HG03558 (cell line): Measurements from ENCODE around the gene SMC3.
"Not testable (repeated sequence)": the region's sequence is repeated elsewhere in the genome, so short reads cannot be mapped to it uniquely, and the experiment has no call there.

Experiments used
- ATAC-seq: cut with Tn5 transposase; IDR thresholded peaks from one replicate; pipeline ENCODE4 v1.9.1; 2021; ENCODE audit warnings: moderate number of reproducible peaks; ENCODE audit not compliant: unreplicated experiment; ENCODE audit errors: extremely low read depth

SMC3 gene

DNA sequence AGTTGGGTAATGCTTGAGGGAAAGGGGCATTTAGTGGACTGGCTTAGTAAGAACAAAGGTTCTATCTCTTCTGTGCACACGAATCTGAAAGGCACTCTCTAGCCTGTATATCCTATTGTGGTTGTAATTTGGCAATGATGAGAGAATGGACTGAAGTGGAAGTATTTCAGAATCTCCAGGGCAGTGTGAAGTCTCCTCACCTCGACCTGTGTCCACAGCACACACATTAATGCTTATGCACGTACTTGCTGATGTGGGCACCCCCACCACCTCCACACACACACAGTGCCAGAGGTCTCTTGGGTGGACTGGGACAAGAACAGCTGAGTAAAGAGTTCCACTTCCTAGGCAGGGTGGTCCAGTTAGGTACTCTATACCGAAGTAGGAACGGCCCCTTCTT, 6.9 kb downstream of the SMC3 start:
- no peak for ATAC-seq

- no peak for ATAC-seq
Observed at GRCh38 chr10:110576220-110576619, 8.7 kb downstream of the SMC3 start.

DNA sequence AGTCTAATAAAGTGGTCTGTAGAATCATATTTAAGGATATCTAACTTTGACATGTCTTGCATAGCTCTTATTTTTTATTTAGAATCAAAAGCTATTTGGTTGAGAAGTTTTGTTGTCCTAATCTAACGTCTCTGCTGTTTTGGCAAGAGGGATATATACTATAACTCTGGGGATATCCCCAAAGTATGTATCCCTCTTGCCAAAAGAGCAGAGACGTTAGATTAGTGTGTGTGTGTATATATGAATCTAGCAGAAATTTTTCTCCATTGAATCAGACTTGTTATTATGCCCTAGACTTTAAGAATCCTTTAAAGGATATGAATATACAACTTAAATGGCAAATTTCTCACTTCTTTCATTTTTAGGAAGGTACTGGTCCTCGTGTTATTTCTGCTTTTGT, 9.6 kb downstream of the SMC3 start:
- ATAC-seq: no peak

DNA sequence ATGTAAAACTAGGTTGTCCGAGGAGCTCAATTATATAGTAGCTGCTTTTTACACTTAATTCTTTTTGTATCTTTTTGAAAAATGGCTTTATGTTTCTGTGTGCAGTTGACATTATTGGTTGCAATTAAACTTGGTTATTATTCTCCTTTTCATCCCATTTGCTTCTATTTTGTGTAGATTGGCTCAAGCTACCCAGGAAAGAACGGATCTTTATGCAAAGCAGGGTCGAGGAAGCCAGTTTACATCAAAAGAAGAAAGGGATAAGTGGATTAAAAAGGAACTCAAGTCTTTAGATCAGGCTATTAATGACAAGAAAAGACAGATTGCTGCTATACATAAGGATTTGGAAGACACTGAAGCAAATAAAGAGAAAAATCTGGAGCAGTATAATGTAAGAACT, 16.5 kb downstream of the SMC3 start:
- ATAC-seq: no peak

DNA sequence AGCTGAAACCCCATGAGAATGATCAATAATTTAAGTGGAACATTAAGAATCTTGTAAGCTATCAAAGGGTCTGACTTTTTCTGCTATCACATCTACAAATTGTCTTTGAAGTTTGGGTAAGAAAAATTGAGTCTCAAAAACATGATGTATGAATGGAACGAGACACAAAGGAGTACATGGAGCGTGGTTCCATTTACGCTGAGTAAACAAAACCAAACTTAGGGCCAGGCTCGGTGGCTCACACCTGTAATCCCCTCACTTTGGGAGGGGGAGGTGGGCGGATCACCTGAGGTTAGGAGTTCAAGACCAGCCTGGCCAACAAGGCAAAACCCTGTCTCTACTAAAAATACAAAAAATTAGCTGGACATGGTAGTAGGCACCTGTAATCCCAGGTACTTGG, 24.3 kb downstream of the SMC3 start:
- no peak for ATAC-seq

DNA sequence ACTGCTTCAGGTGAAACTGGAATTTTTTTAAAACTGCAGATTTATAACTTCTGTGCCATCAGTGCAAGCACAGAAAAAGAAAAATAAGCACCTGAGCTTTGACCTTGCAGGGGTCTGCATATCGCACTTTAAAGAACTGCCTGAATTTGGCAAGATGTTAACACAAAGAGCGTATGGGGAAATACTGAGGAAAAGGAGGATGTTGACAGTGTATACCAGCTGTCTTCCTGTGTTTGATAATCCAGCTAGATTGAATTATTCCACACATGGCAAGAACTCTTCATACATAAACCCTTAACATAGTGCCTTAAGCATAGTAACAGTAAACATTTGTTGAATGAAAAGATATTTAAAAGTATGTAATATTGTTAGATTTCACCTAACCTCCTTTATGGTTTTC, 30.0 kb downstream of the SMC3 start:
- ATAC-seq: no peak

DNA sequence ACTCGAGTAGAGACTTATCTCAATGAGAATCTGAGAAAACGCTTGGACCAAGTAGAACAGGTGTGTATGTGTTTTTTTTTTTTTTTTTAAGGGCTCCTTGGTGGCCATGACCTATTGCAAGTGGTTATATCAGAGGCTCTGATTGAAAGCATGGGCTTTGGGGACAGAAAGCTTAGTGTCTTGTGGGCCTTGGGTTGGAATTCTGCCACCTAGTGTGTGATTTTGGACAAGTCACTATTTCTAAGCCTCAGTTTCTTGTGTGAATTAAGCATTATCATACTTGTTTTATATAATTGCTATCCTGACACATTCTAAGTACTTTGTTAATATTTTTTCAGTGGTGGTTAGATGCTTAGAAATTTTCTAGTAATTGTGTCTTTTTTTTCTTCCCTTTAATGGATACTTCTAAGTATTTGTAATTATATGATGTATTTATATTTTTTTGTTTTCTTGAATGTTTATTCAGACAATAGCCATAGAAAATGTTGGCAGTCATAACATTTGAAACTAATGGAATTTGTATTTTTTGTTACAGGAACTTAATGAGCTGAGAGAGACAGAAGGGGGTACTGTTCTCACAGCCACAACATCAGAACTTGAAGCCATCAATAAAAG, 33.1 kb downstream of the SMC3 start:
- ATAC-seq: no peak

DNA sequence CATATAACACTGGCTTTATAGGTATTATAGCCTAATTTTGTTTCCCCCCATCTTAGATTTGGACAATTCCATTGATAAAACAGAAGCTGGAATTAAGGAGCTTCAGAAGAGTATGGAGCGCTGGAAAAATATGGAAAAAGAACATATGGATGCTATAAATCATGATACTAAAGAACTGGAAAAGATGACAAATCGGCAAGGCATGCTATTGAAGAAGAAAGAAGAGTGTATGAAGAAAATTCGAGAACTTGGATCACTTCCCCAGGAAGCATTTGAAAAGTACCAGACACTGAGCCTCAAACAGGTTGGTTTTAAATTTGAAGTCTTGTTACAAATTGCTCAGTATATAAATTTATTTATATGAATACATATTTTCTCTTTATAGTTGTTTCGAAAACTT, 34.1 kb downstream of the SMC3 start:
- no peak for ATAC-seq

GRCh38 chr10:110608087-110608486, 40.6 kb downstream of the SMC3 start:
- no peak for ATAC-seq

GRCh38 chr10:110609605-110610004, 42.1 kb downstream of the SMC3 start:
- no peak for ATAC-seq

DNA sequence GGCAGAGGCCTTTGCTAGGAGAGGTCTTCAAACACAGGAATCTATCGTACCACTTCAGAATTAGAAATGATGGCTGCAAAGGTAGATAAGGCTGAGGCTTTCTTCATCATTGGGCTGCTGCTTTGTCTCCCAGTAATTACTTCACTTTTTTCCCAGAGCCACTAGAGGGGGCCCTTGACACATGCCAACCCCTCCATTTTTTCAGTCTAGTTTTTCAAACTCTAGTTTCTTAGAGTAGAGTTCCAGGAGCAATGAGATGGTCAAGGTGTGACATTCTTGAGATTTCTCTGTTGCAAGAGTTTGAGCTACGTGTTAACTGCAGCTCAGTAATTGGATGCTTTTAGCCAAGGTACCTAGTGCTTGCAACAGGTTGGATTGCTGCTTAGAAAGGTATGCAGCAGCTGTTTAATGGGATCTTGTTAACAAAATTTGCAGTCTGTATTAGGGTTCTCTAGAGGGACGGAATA, 42.8 kb downstream of the SMC3 start:
- ATAC-seq: no peak

DNA sequence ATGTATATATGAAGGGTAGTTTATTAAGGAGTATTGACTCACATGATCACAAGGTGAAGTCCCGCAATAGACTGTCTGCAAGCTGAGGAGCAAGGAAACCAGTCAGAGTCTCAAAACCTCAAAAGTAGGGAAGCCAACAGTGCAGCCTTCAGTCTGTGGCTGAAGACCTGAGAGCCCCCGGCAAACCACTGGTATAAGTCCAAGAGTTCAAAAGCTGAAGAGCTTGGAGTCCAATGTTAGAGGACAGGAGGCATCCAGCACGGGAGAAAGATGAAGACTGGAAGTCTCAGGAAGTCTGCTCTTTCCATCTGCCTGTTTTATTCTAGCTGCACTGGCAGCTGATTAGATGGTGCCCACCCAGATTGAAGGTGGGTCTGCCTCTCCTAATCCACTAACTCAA, 43.3 kb downstream of the SMC3 start:
- ATAC-seq: not testable (repeated sequence)

GRCh38 chr10:110612087-110612486, 44.6 kb downstream of the SMC3 start:
- no peak for ATAC-seq

DNA sequence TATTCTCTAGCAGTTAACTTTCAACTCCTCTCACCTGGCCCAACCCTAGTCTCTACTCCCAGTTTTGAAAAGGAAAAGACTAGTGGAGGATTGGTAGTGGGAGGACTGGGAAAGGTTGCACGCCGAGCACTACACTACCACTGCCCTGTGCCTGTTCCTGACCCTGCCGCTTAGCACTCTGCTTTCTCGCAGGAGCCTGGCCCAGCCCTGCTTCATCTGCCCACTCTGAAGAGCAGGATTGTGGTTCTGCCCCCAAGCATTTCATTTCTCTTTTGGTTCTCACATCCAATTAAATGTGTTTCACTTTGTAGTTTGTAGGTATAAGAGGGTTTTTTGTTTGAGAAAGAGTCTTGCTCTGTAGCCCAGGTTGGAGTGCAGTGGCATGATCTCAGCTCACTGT, 45.1 kb downstream of the SMC3 start:
- no peak for ATAC-seq

DNA sequence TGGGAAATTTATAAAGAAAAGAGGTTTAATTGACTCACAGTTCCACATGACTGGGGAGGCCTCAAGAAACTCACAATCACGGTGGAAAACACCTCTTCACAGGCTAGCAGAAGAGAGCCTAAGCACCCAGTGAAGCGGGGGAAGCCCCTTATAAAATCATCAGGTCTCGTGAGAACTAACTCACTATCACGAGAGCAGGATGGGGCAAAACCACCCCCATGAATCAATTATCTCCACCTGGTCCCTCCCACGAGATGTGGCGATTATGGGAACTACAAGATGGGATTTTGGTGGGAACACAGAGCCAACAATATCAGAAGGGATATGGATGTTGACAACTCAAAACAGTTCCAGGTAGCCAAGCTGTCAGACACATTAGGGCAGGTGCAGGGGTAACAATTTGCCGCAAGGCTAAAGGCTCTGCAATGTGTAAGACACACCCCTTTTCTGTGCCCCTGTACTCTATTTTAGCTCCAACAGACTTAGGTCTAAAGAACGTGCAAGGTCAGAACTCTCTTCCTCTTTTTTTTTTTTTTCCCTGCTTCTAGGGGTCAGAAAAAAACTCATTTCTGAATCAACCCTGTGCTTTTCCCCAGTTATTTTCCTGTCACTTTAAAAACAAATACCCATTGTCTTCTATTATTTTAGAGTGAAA, 46.0 kb downstream of the SMC3 start:
- no peak for ATAC-seq

GRCh38 chr10:110613996-110614495, 46.6 kb downstream of the SMC3 start:
- ATAC-seq: no peak

DNA sequence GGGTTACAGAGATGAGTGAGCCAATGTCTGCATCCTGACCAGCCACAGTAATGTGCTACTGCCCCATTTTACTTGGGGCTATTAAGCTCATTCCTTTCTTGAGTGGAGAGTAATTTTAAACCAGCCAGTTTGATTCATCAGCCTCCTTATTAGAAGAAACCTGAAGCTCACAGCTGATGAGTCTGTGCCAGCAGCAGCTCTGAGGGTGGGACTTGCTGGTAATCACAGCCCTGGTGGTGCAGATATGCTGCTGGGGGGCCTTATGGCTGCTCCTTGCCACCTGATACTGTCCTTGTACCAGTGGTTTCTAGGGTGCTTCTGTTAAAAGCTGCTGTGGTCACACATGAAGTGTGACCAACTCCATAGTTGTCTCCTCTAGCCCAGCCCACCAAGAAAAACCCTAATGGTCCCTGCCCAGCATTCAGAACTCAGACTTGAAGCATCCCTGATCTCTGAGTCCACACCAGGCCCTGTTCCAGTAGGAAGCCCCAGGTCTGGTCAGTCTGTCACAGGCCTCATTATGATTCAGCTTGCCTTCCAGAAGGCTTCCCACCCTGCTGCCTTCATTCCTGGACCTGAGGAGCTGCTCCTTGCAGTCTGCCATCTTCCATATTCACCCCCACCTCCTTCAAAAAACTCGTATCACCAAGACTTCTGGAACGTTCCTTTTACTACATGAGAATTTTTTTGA, 47.7 kb downstream of the SMC3 start:
- no peak for ATAC-seq

GRCh38 chr10:110616493-110617033, 49.1 kb downstream of the SMC3 start:
- ATAC-seq: no peak

GRCh38 chr10:110617425-110618229, 50.1 kb downstream of the SMC3 start:
- no peak for ATAC-seq

- ATAC-seq: no peak
Observed at GRCh38 chr10:110618230-110618610, 50.7 kb downstream of the SMC3 start.
